H54 (cell line): ENCODE results near the gene FOXK2.
A peak's percentile ranks its signal among the peaks of the same experiment; 100 is the strongest.
"Not testable (repeated sequence)": the region's sequence is repeated elsewhere in the genome, so short reads cannot be mapped to it uniquely, and the experiment has no call there.

ENCODE experiments used
- DNase-seq: peaks from one replicate; pipeline ENCODE4 v3.0.0; 2011; ENCODE audit warnings: low spot score, mixed read lengths; ENCODE audit not compliant: insufficient read length
- FAIRE-seq: peaks from 3 replicates; lab custom pipeline; 2011; peaks lifted over from hg19 to GRCh38; lab: Jason Lieb, UNC
- POLR2A ChIP-seq: IDR thresholded peaks from 2 replicates; pipeline ENCODE4 v1.6.1; 2011; ENCODE audit warnings: low read depth, mild to moderate bottlenecking, low read length

Gene FOXK2

DNA sequence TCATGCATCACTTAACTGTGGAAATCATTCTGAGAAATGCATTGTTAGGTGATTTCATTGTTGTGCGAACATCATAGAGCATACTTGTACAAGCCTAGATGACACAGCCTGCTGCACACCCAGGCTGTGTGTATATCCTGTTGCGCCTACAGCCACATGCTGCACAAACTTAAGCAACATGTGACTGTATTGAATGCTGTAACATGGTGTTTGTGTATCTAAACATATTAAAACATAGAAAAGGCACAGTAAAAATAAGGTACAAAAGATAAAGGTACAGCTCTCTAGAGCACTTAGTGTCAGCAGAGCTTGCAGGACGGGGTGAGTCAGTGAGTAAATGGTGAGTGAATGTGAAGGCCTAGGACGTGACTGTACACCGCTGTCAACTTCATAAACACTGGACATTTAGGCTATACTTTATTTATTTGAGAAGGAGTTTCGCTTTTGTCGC lies 11.9 kb downstream of the FOXK2 start:
- DNase-seq (peak; percentile 63), FAIRE-seq (peak; percentile 27)
- TF ChIP-seq POLR2A = no peak

DNA sequence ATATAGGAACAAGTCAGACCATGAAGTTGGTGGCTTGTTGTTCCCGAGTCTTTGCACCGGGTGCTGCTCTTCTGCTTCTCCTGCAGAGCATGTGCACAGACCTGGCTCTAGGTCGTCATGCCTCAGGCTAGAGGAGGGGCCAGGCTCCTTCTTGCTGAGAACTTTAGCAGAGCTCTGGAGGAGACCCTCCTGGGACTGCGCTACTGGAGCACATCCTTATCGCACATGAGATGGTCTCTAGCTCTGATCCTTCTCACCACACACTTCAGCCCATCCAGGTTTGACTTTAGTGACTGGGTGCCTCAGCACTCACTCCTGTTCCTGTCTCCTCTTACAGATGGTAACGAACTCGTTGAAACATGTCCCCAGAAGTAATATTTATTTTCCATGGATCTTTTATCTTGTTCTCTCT lies 14.9 kb downstream of the FOXK2 start:
- TF ChIP-seq POLR2A = no peak
- no peak for FAIRE-seq
- DNase-seq = no peak

DNA sequence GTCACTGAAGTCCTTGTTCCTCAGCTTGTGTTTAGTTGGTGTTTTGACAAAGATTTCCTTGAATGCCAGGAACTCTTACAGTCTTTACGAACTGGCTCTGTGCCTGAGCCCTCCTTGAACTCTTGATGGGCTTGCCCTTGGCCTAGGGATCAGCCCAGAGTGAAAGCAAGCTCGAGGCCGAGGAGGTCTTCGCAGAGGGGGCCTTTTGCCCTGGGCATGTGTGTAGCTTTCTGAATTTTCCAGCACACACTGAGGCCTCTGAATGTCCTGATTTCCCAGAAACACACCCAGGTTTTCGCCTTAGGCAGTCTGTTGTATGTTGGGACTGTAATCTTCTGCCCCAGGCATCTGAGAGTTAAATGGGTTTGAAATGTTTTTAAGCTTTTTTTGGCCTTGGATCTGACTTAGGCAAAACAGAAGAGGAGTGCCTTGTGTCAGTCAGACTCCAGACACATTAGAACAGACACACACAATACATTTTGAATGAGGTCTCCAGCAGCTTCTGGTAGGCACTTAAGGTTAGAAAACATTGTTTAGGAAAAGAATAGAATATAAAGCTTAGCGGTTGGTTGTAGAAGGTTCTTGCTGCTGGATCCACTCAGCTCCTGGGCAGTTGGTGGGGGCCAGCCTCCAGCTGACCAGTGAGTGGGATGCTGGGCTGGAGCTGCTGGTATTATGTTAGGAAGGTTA lies 17.1 kb downstream of the FOXK2 start:
- TF ChIP-seq POLR2A = no peak
- FAIRE-seq (no peak), DNase-seq (no peak)

DNA sequence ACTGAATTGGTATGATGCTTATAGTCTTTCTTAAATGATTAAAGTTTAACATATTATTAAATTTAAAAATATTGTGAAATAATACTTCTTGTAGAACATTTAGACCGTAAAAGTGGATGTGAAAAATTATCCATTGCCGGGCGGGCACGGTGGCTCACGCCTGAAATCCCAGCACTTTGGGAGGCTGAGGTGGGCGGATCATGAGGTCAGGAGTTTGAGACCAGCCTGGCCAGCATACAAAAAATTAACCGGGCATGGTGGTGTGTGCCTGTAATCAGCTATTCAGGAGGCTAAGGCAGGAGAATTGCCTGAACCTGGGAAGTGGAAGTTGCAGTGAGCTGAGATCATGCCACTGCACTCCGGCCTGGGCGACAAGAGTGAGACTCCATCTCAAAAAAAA lies 17.7 kb downstream of the FOXK2 start:
- FAIRE-seq, DNase-seq: not testable (repeated sequence)

DNA sequence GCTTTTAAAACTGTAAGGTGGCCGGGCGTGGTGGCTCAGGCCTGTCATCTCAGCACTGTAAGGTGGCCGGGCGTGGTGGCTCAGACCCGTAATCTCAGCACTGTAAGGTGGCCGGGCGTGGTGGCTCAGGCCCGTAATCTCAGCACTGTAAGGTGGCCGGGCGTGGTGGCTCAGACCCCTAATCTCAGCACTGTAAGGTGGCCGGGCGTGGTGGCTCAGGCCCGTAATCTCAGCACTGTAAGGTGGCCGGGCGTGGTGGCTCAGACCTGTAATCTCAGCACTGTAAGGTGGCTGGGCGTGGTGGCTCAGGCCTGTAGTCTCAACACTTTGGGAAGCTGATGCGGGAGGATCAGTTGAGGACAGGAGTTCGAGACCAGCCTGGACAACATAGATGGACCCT lies 19.5 kb downstream of the FOXK2 start:
- DNase-seq, FAIRE-seq: not testable (repeated sequence)

DNA sequence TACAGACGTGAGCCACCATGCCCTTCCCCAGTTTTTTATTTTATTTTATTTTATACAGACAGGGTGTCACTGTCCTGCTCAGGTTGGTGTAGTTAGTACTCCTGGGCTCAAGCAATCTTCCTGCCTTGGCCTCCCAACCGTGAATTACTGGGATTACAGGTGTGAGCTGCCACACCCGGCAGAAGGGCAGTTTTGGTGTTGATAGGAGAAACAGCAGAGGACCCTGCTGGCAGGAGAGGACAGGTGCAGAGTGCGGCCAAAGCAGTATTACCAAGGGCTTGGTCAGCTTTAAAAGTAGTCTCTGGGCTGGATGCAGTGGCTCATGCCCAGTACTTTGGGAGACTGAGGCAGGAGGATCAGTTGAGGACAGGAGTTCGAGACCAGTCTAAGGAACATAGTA lies 22.9 kb downstream of the FOXK2 start:
- DNase-seq = no peak
- FAIRE-seq = no peak
- TF ChIP-seq POLR2A = no peak

DNA sequence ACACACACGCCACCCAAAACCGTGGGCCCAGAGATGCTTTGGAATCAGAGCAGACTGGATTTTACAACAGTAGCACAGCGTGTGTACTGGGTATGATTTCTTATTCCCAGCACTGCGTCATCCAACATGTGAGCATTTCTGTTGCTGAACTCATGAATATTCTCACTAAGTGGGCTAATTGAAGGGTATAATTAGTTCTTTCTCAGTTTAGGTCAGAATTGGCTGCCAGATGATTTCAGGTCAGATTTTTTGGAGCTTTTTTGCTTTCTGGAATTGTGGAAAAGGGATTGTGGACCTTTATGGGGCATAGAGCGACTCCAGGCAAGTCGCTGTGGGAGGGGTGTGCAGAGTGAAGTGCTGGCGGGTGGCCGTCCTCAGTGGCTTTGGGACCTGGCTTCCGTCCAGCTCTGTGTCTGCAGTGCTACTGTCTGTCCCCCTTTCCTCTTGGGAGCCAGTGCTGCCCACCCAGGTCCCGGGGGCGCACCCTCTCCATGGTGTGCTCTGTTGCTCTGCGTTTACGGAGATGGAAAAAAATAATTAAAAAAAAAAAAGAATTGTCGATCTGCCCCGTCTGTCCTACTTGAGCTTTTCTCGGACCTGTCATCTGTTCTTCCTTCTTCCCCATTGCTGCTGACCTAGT lies 25.0 kb downstream of the FOXK2 start:
- no peak for DNase-seq
- no peak for TF ChIP-seq POLR2A
- no peak for FAIRE-seq

DNA sequence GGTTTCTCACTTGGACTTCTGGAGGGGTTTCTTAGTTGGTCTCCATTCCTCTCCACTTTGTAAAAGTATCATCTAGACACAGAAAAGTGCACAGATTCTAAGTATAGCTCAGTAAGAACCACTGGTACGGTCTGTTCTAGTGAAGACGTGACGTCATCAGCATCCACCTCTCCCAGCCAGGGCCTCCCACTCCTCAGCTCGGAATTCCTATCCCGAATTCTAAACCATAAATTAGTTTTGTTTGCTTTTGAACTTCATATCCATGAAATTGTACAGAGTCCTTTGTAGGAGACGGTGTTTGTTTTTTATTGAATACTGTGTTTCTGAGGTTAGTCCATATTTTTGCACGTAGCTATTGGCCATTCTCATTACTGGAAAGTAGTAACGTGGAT lies 25.5 kb downstream of the FOXK2 start:
- DNase-seq (no peak), FAIRE-seq (no peak)
- TF ChIP-seq POLR2A = no peak

DNA sequence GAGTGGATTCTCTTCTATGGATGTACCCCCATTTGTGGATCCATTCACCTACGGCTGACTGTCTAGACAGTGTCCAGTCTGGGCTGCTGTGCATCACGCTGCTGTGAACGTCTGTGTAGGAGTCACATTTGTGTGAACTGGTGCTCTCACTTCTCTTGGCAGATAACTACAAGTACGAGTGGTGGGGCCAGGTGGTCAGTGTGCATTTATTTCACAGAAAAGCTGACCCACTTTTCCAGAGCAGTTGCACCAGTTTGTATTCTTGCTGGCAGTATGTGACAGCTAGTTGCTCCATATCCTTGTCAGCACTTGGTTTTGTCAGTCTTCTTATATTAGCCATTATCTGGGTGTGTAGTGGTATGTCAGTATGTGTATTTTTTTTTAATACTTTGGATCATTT lies 28.4 kb downstream of the FOXK2 start:
- TF ChIP-seq POLR2A = no peak
- FAIRE-seq (no peak), DNase-seq (no peak)

DNA sequence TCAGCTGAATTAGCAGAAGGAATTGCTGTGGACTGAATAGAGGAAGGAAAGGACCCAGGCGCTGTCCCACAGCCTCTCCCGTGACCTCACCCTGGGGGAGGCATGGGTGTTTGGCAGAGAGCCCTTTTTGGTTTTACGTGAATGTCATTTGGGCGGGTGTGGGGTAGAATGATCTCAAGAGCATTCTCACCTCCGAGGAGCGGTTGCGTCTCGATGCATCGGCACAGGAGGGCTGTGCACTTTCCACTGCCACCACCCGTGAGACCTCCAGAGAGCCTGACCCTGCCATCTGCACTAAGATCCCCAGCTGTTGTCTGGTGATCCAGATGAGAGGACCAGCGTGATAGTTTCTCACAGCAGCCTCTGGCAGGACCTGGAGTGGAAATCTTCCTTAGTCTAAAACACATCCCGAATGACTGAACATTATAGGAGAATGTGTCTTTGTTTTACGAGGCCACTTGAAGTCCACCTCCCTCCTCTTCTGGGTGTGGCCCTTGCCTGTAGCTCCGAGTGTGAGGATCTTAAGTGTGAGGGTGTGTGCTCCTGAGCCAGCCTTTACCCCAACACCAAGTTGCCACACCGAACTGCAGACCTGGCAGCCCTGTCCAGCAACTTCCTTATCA lies 29.3 kb downstream of the FOXK2 start:
- FAIRE-seq (no peak), DNase-seq (no peak)
- TF ChIP-seq POLR2A = no peak

DNA sequence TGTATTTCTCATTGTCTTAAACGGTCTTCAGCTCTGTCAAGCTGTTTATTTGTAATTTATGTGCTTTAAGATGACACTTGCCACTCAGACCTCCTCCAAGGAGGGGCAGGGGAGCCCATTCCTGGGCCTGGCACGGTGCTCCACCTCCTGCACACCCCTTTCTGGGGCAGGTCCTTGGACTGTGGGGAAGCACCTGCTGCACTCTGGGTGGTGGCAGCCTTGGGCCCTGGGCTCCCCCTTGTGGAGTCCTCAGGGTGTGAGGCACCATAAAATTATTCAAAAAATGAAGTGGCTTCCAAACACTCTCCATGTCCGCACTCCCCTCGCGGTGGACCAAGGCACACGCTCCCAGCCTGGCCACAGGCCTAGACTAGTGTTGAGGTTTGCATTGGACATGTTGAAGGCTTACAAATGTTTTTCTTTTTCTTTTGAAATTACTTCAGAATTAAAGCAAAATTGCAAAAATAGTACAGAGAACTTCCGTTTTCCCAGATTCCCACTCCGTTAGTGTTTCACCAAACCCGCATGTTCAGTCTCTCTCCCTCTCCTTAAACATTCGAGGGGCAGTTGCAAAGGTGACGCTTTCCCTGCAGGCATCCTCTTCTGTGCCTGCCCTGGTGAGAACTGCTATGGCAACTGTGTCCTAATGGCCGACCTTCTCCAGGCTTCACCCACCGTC lies 32.4 kb downstream of the FOXK2 start:
- peak; percentile 85 for DNase-seq
- FAIRE-seq = no peak
- TF ChIP-seq POLR2A = no peak

DNA sequence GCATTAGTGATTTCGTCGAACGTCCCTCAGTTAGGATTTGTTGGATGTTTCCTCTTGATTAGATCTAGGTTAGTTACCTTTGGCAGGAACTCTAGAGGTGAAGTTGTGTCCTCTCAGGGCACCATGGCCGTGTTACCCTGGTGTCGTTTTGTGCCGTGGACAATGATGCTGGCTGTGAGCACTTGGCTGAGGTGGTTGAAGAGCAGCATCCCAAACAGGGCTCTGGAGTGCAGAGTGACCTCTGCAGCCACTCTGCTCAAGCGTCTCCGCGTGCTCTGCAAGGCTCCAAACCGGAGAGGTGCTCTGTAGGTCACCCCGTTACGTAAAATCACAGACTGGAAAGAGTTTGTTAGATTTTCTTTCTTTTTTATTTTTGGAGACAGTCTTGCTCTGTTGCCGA lies 33.0 kb downstream of the FOXK2 start:
- TF ChIP-seq POLR2A = no peak
- FAIRE-seq (no peak), DNase-seq (no peak)

DNA sequence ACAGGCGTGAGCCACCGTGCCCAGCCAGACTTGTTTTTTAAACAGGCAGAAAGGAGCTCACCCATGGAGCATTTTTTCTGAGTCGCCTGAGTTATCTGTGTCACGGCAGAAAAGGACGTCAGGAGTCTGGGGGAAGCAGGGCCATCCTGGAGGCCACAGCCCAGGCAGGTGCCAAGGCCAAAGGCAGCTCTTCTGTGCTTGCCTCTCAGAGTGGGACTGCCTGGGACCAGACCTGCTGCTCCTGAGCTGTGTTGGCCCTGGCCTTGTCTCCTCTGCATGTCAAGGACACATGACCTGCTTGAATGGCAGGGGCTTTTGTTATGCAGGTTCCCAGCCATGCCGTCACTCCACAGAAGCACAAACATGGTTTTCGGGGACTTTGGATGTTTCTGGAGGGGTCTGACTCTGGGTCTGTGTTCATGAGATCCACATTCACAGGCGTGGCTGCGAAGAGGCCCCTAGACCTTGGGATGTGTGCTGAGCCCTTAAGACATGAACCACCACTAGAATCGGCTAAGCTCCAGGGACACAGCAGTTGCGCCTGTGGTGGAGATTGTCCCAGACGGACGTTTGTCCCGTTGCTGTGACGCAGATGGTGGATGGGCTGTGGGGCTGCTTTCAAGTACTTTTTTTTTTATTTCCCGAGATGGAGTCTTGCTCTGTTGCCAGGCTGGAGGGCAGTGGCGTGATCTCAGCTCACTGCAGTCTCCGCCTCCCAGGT lies 33.8 kb downstream of the FOXK2 start:
- no peak for FAIRE-seq
- DNase-seq = no peak
- no peak for TF ChIP-seq POLR2A

DNA sequence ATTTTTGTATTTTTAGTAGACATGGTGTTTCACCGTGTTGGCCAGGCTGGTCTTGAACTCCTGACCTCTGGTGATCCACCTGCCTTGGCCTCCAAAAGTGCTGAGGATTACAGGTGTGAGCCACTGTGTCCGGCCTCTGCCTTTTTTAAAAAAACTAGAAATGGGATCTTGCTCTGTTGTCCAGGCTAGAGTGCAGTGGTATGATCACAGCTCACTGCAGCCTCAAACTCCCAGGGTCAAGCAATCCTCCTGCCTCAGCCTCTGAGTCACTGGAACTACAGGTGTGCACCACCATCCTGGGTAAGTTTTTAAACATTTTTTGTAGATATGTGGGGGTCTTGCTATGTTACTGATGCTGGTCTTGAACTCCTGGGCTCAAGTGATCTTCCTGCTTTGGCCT lies 38.0 kb downstream of the FOXK2 start:
- DNase-seq, FAIRE-seq: not testable (repeated sequence)
